Right lobe of liver (tissue), 6 donors: ENCODE data around the gene AGR2. TPM values are rescaled to one million over a fixed set of nuclear protein-coding genes. Genes with fewer than 3 reads are reported as not detected.

Experiments used
- ATAC-seq, 4 donors: fragments of 200-7000 bp; cut with Tn5 transposase; one replicate each; pipeline ENCODE4 v1.9.1; 2020; ENCODE audit warnings: mild to moderate bottlenecking in 4 of 4, moderate library complexity in 4 of 4
- DNase-seq, 3 donors: peaks; one replicate each; pipeline ENCODE4 v3.0.0-alpha.2; 2020
- H3K27ac ChIP-seq, 3 donors: fragments of 200-600 bp; one replicate each; pipeline ENCODE4 v1.8.0; 2022
- H3K27me3 ChIP-seq, 2 donors: fragments of 200-600 bp; one replicate each; pipeline ENCODE4 v1.8.0; 2022
- H3K36me3 ChIP-seq, 4 donors: fragments of 200-600 bp; sonication (generic) in 1 of 4; one replicate each; pipeline versions ENCODE4 v1.5.1 to v1.8.0; 2017 to 2022; ENCODE audit warnings: control low read depth in 1 of 4
- H3K4me1 ChIP-seq, 4 donors: fragments of 200-600 bp; sonication (generic) in 1 of 4; one replicate each; pipeline versions ENCODE4 v1.5.1 to v1.8.0; 2017 to 2022; ENCODE audit warnings: control low read depth in 1 of 4
- H3K4me3 ChIP-seq, 3 donors: fragments of 200-600 bp; one replicate each; pipeline ENCODE4 v1.8.0; 2022
- H3K9me3 ChIP-seq, 4 donors: fragments of 200-600 bp; sonication (generic) in 1 of 4; one replicate each; pipeline versions ENCODE4 v1.5.1 to v1.8.0; 2017 to 2022; ENCODE audit warnings: control low read depth in 1 of 4
- CTCF ChIP-seq, 4 donors: fragments of 200-600 bp in 3 of 4; fragments of 450-650 bp in 1 of 4; IDR thresholded peaks; one replicate each; pipeline versions ENCODE4 v1.5.1 to v1.8.0; 2016 to 2022; ENCODE audit warnings: antibody characterized with exemption in 4 of 4, mild to moderate bottlenecking in 2 of 4
- POLR2A ChIP-seq: fragments of 450-650 bp; IDR thresholded peaks from one replicate; pipeline ENCODE4 v1.6.1; 2017; ENCODE audit warnings: antibody characterized with exemption, mild to moderate bottlenecking
- WGBS: methylation state at CpG from one replicate; pipeline ENCODE4 v1.1.6; 2018; ENCODE audit warnings: low coverage, low lambda C conversion rate; ENCODE audit not compliant: insufficient coverage; ENCODE audit errors: missing lambda C conversion rate; 5-methylcytosine and 5-hydroxymethylcytosine counted together
- intact Hi-C, 2 donors: fragments of 100-400 bp; cut with DNase I; formaldehyde crosslinking; loops; one replicate each; pipeline versions ENCODE4 v1.11.2 to v1.14.1; 2022
- total RNA-seq, 6 experiments: library from RNA; depleted of rRNA in 2 of 6; stranded (reverse); fragments of >200 nt in 2 of 6; fragmentation: NEBNext Ultra II Directional in 3 of 6; extraction: Animal tissue kit (Norgen Biotek cat#: 25700) in 3 of 6; gene quantifications; one replicate each; pipeline versions ENCODE4 v1.1.0 to v1.2.4, GENCODE V29; 2016 to 2023
- donor health status: DM: no; HTN: yes; CAD: no.
- donor health status: DM: no; HTN: no; CAD: no.
- donor health status: DM: no; HTN: no; CAD: no.
- donor health status: DM: no; HTN: yes; CAD: no.
- donor health status: DM: no; HTN: yes; CAD: no.

Gene AGR2
- total RNA-seq, 6 experiments from 2014 or later, result 0.15 to 0.43 (median 0.33) TPM; not detected in 2

GRCh38 chr7:16812542-16813231 lies 7.9 kb upstream of the AGR2 start:
- no peaks in the 10 kb centered on the region for H3K4me1 ChIP-seq
- H3K4me3 ChIP-seq, result no peak overlapping the region
- DNase-seq (no peak), ATAC-seq (no peak)
- intact Hi-C loops, result no loop called here
- no peaks in the 10 kb centered on the region for H3K27me3 ChIP-seq
- H3K36me3 ChIP-seq, result no peaks in the 10 kb centered on the region
- H3K27ac ChIP-seq, result no peak overlapping the region
- H3K9me3 ChIP-seq, result no peaks in the 10 kb centered on the region
- TF ChIP-seq POLR2A, result no peak
- no peak for TF ChIP-seq CTCF (IDR thresholded peaks at IDR 0.05)
- WGBS, result 61% methylated on average over 4 of the region's 4 CpGs

GRCh38 chr7:16811551-16811950 lies 6.8 kb upstream of the AGR2 start:
- Histone ChIP-seq H3K27ac (no peak overlapping the region), H3K9me3 (no peaks in the 10 kb centered on the region), H3K4me1 (no peaks in the 10 kb centered on the region), H3K36me3 (no peaks in the 10 kb centered on the region), H3K27me3 (no peaks in the 10 kb centered on the region), H3K4me3 (no peak overlapping the region)
- DNase-seq (no peak), ATAC-seq (no peak)
- TF ChIP-seq POLR2A (no peak), CTCF (IDR thresholded peaks at IDR 0.05) (no peak)
- 55% methylated on average over 2 of the region's 2 CpGs for WGBS
- intact Hi-C loops, result no loop called here

GRCh38 chr7:16810573-16810972 lies 5.8 kb upstream of the AGR2 start:
- Histone ChIP-seq H3K27ac (no peak overlapping the region), H3K9me3 (no peaks in the 10 kb centered on the region), H3K27me3 (no peaks in the 10 kb centered on the region), H3K4me3 (no peak overlapping the region), H3K36me3 (no peaks in the 10 kb centered on the region), H3K4me1 (no peaks in the 10 kb centered on the region)
- WGBS, result 50% methylated on average over 5 of the region's 5 CpGs
- DNase-seq, result no peak
- TF ChIP-seq POLR2A (no peak), CTCF (IDR thresholded peaks at IDR 0.05) (no peak)
- no peak for ATAC-seq
- intact Hi-C loops, result no loop called here

GRCh38 chr7:16810112-16810511 lies 5.3 kb upstream of the AGR2 start:
- no peaks in the 10 kb centered on the region for H3K9me3 ChIP-seq
- no peak overlapping the region for H3K4me3 ChIP-seq
- H3K36me3 ChIP-seq, result no peaks in the 10 kb centered on the region
- no peaks in the 10 kb centered on the region for H3K4me1 ChIP-seq
- DNase-seq, result no peak
- ATAC-seq, result no peak
- no peak for TF ChIP-seq POLR2A
- no peak for TF ChIP-seq CTCF (IDR thresholded peaks at IDR 0.05)
- intact Hi-C loops, result no loop called here
- WGBS, result 42% methylated on average over 2 of the region's 2 CpGs
- H3K27me3 ChIP-seq, result no peaks in the 10 kb centered on the region
- no peak overlapping the region for H3K27ac ChIP-seq
